NT2/D1 (cell line): ENCODE measurements around the gene KIF19.

Experiments
- SUZ12 ChIP-seq: IDR thresholded peaks from 2 replicates; pipeline ENCODE4 v1.6.1; 2011; ENCODE audit not compliant: insufficient read length, insufficient read depth; ENCODE audit errors: extremely low read depth
- YY1 ChIP-seq: IDR thresholded peaks from 2 replicates; pipeline ENCODE4 v1.6.1; 2011; ENCODE audit not compliant: insufficient read length, insufficient read depth
- ZNF274 ChIP-seq: IDR thresholded peaks from 2 replicates; pipeline ENCODE4 v1.6.1; 2011; ENCODE audit warnings: mild to moderate bottlenecking, low read depth, low read length

GRCh38 chr17:74357466-74357809, 31.4 kb downstream of the KIF19 start:
- TF ChIP-seq YY1 (no peak), ZNF274 (no peak), SUZ12 (no peak)
